ENCODE measurements around the gene FAM168A. TPM values are rescaled to one million over a fixed set of nuclear protein-coding genes. Genes with fewer than 3 reads are reported as not detected.

Gene FAM168A
- total RNA-seq, 1 experiment from 2014 or later = 21.1 TPM

DNA sequence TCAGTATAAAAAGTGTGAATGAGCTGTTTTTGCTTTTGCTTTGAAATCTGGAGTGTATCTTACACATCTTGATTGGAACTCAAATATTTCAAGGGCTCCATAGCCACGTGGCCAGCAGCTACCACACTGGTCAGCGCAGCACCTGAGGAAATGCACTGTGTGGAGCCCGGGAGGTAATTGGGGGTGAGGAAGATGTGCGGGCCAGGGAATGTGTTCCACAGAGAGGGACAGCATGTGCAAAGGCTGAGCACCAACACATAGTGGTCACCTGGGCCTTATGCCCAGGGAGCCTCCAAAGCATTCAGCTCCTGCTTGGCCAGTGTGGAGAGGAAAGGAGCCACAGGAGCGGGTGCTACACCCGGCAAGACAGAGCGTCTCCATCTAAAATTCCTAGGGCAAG lies 200.9 kb downstream of the FAM168A start:
- Histone ChIP-seq H3K79me1 (ENCODE audit: insufficient read depth, low read depth, low read length, poor library complexity, severe bottlenecking) (no peaks in the 10 kb centered on the region), H3K9me3 (ENCODE audit: control insufficient read depth, low read depth, low read length) (no peaks in the 10 kb centered on the region), H4K91ac (ENCODE audit: insufficient read length, low read depth, low read length) (no peak overlapping the region), H3T11ph (ENCODE audit: low read length) (no peak overlapping the region), H3K56ac (ENCODE audit: insufficient read length, low read depth, low read length) (no peak overlapping the region), H4K8ac (replicated peaks; ENCODE audit: insufficient read length, low read depth, low read length) (no peak overlapping the region), H2BK120ac (ENCODE audit: low read depth, low read length, poor library complexity, severe bottlenecking) (no peak overlapping the region), H3K27me3 (ENCODE audit: insufficient read depth, low read length) (no peaks in the 10 kb centered on the region), H2BK15ac (ENCODE audit: low read depth, low read length) (no peak overlapping the region), H3K9ac (ENCODE audit: extremely low read depth, insufficient read length, low read length) (no peak overlapping the region), H2BK12ac (ENCODE audit: insufficient read length, low read depth, low read length) (no peak overlapping the region), H3K79me2 (ENCODE audit: insufficient read depth, low read length) (no peaks in the 10 kb centered on the region), H3K27ac (ENCODE audit: insufficient read length, low read depth, low read length) (no peak overlapping the region), H3K4ac (ENCODE audit: low read depth, low read length) (no peak overlapping the region), H2AK5ac (ENCODE audit: insufficient read length, low read length) (no peak overlapping the region), H3K23me2 (ENCODE audit: insufficient read length, low read depth, low read length, poor library complexity, severe bottlenecking) (no peaks in the 10 kb centered on the region), H2BK20ac (ENCODE audit: low read depth, low read length, poor library complexity, severe bottlenecking) (no peak overlapping the region), H3K4me1 (ENCODE audit: insufficient read depth, low read length) (no peaks in the 10 kb centered on the region), H3K14ac (ENCODE audit: insufficient read depth, low read length) (no peak overlapping the region), H3K18ac (ENCODE audit: insufficient read length, low read depth, low read length) (no peak overlapping the region), H4K20me1 (ENCODE audit: control insufficient read depth, insufficient read depth, insufficient read length) (no peaks in the 10 kb centered on the region), H2BK5ac (ENCODE audit: insufficient read length, low read length) (no peak overlapping the region), H2AFZ (ENCODE audit: low read length) (no peak overlapping the region), H3K4me2 (ENCODE audit: insufficient read depth, insufficient read length, low read length) (no peak overlapping the region), H3K23ac (ENCODE audit: insufficient read length, low read depth, low read length) (no peak overlapping the region), H4K5ac (ENCODE audit: insufficient read length, low read depth, low read length) (no peak overlapping the region)
- Mint-ChIP-seq H3K4me3 (no peak overlapping the region), H3K27me3 (ENCODE audit: low read depth) (peaks cover 2% of the 10 kb centered on the region), H3K27ac (no peak overlapping the region), H3K4me1 (peaks cover 8 to 10% of the 10 kb centered on the region in 2 experiments), H3K9me3 (no peaks in the 10 kb centered on the region), H3K36me3 (ENCODE audit: insufficient read depth in 1 of 3, low read depth in 3 of 3) (peaks cover 0 to 3% (median 0%) of the 10 kb centered on the region in 3 experiments; a peak in 1 of 7 replicates)
- no CpG with 5 or more reads among the region's 7 CpGs for WGBS (ENCODE audit: extremely low coverage, insufficient read length, low lambda C conversion rate)
- no peak for DNase-seq
- TF ChIP-seq, protein P1, sequence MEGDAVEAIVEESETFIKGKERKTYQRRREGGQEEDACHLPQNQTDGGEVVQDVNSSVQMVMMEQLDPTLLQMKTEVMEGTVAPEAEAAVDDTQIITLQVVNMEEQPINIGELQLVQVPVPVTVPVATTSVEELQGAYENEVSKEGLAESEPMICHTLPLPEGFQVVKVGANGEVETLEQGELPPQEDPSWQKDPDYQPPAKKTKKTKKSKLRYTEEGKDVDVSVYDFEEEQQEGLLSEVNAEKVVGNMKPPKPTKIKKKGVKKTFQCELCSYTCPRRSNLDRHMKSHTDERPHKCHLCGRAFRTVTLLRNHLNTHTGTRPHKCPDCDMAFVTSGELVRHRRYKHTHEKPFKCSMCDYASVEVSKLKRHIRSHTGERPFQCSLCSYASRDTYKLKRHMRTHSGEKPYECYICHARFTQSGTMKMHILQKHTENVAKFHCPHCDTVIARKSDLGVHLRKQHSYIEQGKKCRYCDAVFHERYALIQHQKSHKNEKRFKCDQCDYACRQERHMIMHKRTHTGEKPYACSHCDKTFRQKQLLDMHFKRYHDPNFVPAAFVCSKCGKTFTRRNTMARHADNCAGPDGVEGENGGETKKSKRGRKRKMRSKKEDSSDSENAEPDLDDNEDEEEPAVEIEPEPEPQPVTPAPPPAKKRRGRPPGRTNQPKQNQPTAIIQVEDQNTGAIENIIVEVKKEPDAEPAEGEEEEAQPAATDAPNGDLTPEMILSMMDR (conservative IDR thresholded peaks at IDR 0.05) = no peak
